NCI-H2081 (cell line): Measurements from ENCODE around the gene MTA1.

Experiments
- DNase-seq, 2 experiments: peaks; one replicate each; lab custom pipeline; 2025; lab: John Stamatoyannopoulos, UW

The MTA1 gene

GRCh38 chr14:105498430-105499255, 79.0 kb downstream of the MTA1 start:
- DNase-seq, result no peak

- DNase-seq, result no peak
Observed at GRCh38 chr14:105499256-105500035, 79.8 kb downstream of the MTA1 start.

GRCh38 chr14:105500036-105500725, 80.6 kb downstream of the MTA1 start:
- no peak for DNase-seq

GRCh38 chr14:105500726-105501101, 81.1 kb downstream of the MTA1 start:
- DNase-seq, result no peak

GRCh38 chr14:105501504-105502291, 82.1 kb downstream of the MTA1 start:
- no peak for DNase-seq

GRCh38 chr14:105502446-105503295, 83.0 kb downstream of the MTA1 start:
- DNase-seq, result no peak

GRCh38 chr14:105503296-105503640, 83.6 kb downstream of the MTA1 start:
- DNase-seq, result no peak

- DNase-seq, result no peak
Observed at GRCh38 chr14:105503935-105504692, 84.5 kb downstream of the MTA1 start.

GRCh38 chr14:105505101-105505500, 85.5 kb downstream of the MTA1 start:
- no peak for DNase-seq

GRCh38 chr14:105507247-105507646, 87.6 kb downstream of the MTA1 start:
- no peak for DNase-seq

- no peak for DNase-seq
Observed at GRCh38 chr14:105508069-105508468, 88.4 kb downstream of the MTA1 start.

GRCh38 chr14:105508601-105509000, 89.0 kb downstream of the MTA1 start:
- DNase-seq, result no peak

- no peak for DNase-seq
Observed at GRCh38 chr14:105517096-105517495, 97.5 kb downstream of the MTA1 start.

GRCh38 chr14:105519946-105520698, 100.5 kb downstream of the MTA1 start:
- no peak for DNase-seq
